HG03520 (cell line): ENCODE data around the gene USP21.

ENCODE experiments used
- ATAC-seq: cut with Tn5 transposase; IDR thresholded peaks from one replicate; pipeline ENCODE4 v1.9.1; 2021; ENCODE audit warnings: mild to moderate bottlenecking, moderate library complexity; ENCODE audit not compliant: unreplicated experiment

USP21 gene

GRCh38 chr1:161168906-161169305 is 9.6 kb downstream of the USP21 start:
- no peak for ATAC-seq

- ATAC-seq = no peak
These were observed 11.9 kb downstream of the USP21 start for GRCh38 chr1:161171191-161171590.

- no peak for ATAC-seq
These were observed 12.4 kb downstream of the USP21 start for GRCh38 chr1:161171696-161172095.

- ATAC-seq = no peak
These were observed 13.0 kb downstream of the USP21 start for GRCh38 chr1:161172349-161172748.

GRCh38 chr1:161172776-161173376 is 13.6 kb downstream of the USP21 start:
- ATAC-seq = no peak

GRCh38 chr1:161173711-161174110 is 14.4 kb downstream of the USP21 start:
- ATAC-seq = no peak

- ATAC-seq = no peak
These were observed 15.6 kb downstream of the USP21 start for GRCh38 chr1:161174911-161175310.

- ATAC-seq = no peak
These were observed 16.6 kb downstream of the USP21 start for GRCh38 chr1:161175771-161176453.

- peak; percentile 6 for ATAC-seq
These were observed 17.3 kb downstream of the USP21 start for GRCh38 chr1:161176468-161177111.

- ATAC-seq = peak; percentile 63
These were observed 18.0 kb downstream of the USP21 start, which contains the start of gene B4GALT3 for GRCh38 chr1:161177112-161177935. Gene B4GALT3 (minus strand): TSS chr1:161177507. CDS start chr1:161176060, 1,447 bp downstream.

- no peak for ATAC-seq
These were observed 18.6 kb downstream of the USP21 start for GRCh38 chr1:161177936-161178244.

- ATAC-seq = no peak
These were observed 20.4 kb downstream of the USP21 start for GRCh38 chr1:161179698-161180097.

- no peak for ATAC-seq
These were observed 21.3 kb downstream of the USP21 start for GRCh38 chr1:161180639-161181038.

- ATAC-seq = peak; percentile 39
These were observed 22.9 kb downstream of the USP21 start for GRCh38 chr1:161182214-161182613.

GRCh38 chr1:161185282-161185682 is 26.0 kb downstream of the USP21 start:
- peak; percentile 64 for ATAC-seq

GRCh38 chr1:161185732-161186311 is 26.5 kb downstream of the USP21 start:
- ATAC-seq = peak; percentile 32

- ATAC-seq = no peak
These were observed 28.0 kb downstream of the USP21 start for GRCh38 chr1:161187311-161187710.

- ATAC-seq = no peak
These were observed 29.1 kb downstream of the USP21 start for GRCh38 chr1:161188381-161188780.

- no peak for ATAC-seq
These were observed 29.7 kb downstream of the USP21 start for GRCh38 chr1:161189036-161189435.

- no peak for ATAC-seq
These were observed 31.7 kb downstream of the USP21 start for GRCh38 chr1:161190962-161191521.

- no peak for ATAC-seq
These were observed 32.7 kb downstream of the USP21 start for GRCh38 chr1:161191971-161192370.
